Stimulated activated CD8-positive, alpha-beta memory T cell treated with anti-CD3 and anti-CD28 coated beads, Interleukin-15, amount 100 ng/mL, for 1 hour (primary cell): ENCODE measurements around the gene WDR26.
"Not testable (repeated sequence)": the region's sequence is repeated elsewhere in the genome, so short reads cannot be mapped to it uniquely, and the experiment has no call there.

Experiments used
- DNase-seq: peaks from one replicate; pipeline ENCODE4 v3.0.0-alpha.2; 2020; ENCODE audit warnings: low read depth

Gene WDR26

GRCh38 chr1:224392411-224393249 is 42.0 kb downstream of the WDR26 start:
- DNase-seq = no peak

- no peak for DNase-seq
Measured at GRCh38 chr1:224390517-224390916, 44.1 kb downstream of the WDR26 start.

- no peak for DNase-seq
Measured at GRCh38 chr1:224387943-224388342, 46.7 kb downstream of the WDR26 start.

GRCh38 chr1:224387302-224387912 is 47.2 kb downstream of the WDR26 start:
- no peak for DNase-seq

- DNase-seq = no peak
Measured at GRCh38 chr1:224383218-224383617, 51.4 kb downstream of the WDR26 start.

GRCh38 chr1:224381880-224382548 is 52.6 kb downstream of the WDR26 start:
- DNase-seq = no peak

GRCh38 chr1:224380003-224380402 is 54.6 kb downstream of the WDR26 start:
- peak; percentile 22 for DNase-seq

GRCh38 chr1:224378855-224379631 is 55.6 kb downstream of the WDR26 start:
- no peak for DNase-seq

GRCh38 chr1:224377676-224378006 is 57.0 kb downstream of the WDR26 start:
- DNase-seq = no peak

- no peak for DNase-seq
Measured at GRCh38 chr1:224375059-224375458, 59.5 kb downstream of the WDR26 start.

GRCh38 chr1:224373008-224373590 is 61.5 kb downstream of the WDR26 start:
- no peak for DNase-seq

GRCh38 chr1:224368409-224368808 is 66.2 kb downstream of the WDR26 start:
- no peak for DNase-seq

- no peak for DNase-seq
Measured at GRCh38 chr1:224359207-224359606, 75.4 kb downstream of the WDR26 start.

- DNase-seq = no peak
Measured at GRCh38 chr1:224358237-224358636, 76.4 kb downstream of the WDR26 start.

GRCh38 chr1:224357626-224358124 is 76.9 kb downstream of the WDR26 start:
- DNase-seq = no peak

- peak; percentile 74 for DNase-seq
Measured at GRCh38 chr1:224356685-224357625, 77.6 kb downstream of the WDR26 start, which contains the start of gene CNIH4. Gene CNIH4, plus strand, starts transcription at chr1:224356879. Its CDS starts 46 bp downstream, at chr1:224356925.

GRCh38 chr1:224353975-224354925 is 80.3 kb downstream of the WDR26 start:
- DNase-seq = no peak

GRCh38 chr1:224352436-224353085 is 82.0 kb downstream of the WDR26 start:
- not testable (repeated sequence) for DNase-seq

GRCh38 chr1:224349716-224350115 is 84.9 kb downstream of the WDR26 start:
- DNase-seq = not testable (repeated sequence)
